ENCODE measurements around the gene PSMB11.

DNA sequence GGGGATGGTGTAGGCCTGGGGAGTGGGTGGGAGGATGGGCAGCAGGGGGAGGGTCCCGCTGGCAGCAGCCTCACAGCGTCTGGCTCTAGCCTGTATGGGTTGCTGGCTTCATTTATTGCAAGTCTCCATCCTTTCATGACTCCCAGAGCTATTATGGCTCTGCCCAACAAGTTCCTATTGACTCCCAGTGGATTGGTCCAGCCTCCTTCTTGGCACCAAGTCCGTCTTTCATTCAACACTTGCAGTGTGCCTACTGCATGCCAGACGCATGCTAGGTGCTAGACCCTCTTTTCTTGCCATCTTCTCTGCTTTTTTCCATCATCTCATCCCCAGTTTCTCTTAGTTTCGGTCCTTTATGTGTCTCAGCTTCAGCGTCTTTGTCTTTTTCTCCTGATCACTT, 1.1 kb downstream of the PSMB11 start:
- TF ChIP-seq, protein P1, sequence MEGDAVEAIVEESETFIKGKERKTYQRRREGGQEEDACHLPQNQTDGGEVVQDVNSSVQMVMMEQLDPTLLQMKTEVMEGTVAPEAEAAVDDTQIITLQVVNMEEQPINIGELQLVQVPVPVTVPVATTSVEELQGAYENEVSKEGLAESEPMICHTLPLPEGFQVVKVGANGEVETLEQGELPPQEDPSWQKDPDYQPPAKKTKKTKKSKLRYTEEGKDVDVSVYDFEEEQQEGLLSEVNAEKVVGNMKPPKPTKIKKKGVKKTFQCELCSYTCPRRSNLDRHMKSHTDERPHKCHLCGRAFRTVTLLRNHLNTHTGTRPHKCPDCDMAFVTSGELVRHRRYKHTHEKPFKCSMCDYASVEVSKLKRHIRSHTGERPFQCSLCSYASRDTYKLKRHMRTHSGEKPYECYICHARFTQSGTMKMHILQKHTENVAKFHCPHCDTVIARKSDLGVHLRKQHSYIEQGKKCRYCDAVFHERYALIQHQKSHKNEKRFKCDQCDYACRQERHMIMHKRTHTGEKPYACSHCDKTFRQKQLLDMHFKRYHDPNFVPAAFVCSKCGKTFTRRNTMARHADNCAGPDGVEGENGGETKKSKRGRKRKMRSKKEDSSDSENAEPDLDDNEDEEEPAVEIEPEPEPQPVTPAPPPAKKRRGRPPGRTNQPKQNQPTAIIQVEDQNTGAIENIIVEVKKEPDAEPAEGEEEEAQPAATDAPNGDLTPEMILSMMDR (conservative IDR thresholded peaks at IDR 0.05), result no peak
- TF ChIP-seq EZH2 (IDR thresholded peaks at IDR 0.05; ENCODE audit: low read depth), result no peak
